Sigmoid colon (tissue), 4 donors: ENCODE measurements around the gene CDC42BPG.

ENCODE experiments used
- CTCF ChIP-seq, 4 experiments: fragments of 450-650 bp in 3 of 4; fragments of 200-600 bp in 1 of 4; IDR thresholded peaks; one replicate each; pipeline ENCODE4 v1.5.1; 2016 to 2019; ENCODE audit warnings: antibody characterized with exemption in 4 of 4, mild to moderate bottlenecking in 3 of 4, moderate library complexity in 2 of 4
- EP300 ChIP-seq, 4 donors: sonication (generic); formaldehyde crosslinking; IDR thresholded peaks; one replicate each; pipeline ENCODE4 v1.6.1; 2017; ENCODE audit warnings: antibody characterized with exemption in 4 of 4
- POLR2A ChIP-seq, 2 donors: fragments of 450-650 bp; IDR thresholded peaks; one replicate each; pipeline ENCODE4 v1.6.1; 2016; ENCODE audit warnings: antibody characterized with exemption in 2 of 2, mild to moderate bottlenecking in 2 of 2, moderate library complexity in 2 of 2
- POLR2AphosphoS5 ChIP-seq, 4 donors: sonication (generic); formaldehyde crosslinking; IDR thresholded peaks; one replicate each; pipeline ENCODE4 v1.6.1; 2017; ENCODE audit warnings: antibody characterized with exemption in 4 of 4

GRCh38 chr11:64838600-64839334 is 5.7 kb downstream of the CDC42BPG start:
- no peak for TF ChIP-seq POLR2AphosphoS5 (IDR thresholded peaks at IDR 0.05)
- no peak for TF ChIP-seq CTCF (IDR thresholded peaks at IDR 0.05)
- TF ChIP-seq POLR2A (IDR thresholded peaks at IDR 0.05) = no peak
- no peak for TF ChIP-seq EP300 (IDR thresholded peaks at IDR 0.05)
